Right renal cortex interstitium (tissue), 3 donors: ENCODE results near the gene ERP27. TPM values are rescaled to one million over a fixed set of nuclear protein-coding genes. Genes with fewer than 3 reads are reported as not detected.
A peak's percentile ranks its signal among the peaks of the same experiment; 100 is the strongest.

Source experiments
- DNase-seq, 3 donors: peaks; one replicate each; pipeline ENCODE4 v3.0.0-alpha.2; 2013; ENCODE audit warnings: low read depth in 3 of 3, low spot score in 2 of 3
- polyA plus RNA-seq, 3 donors: library from polyadenylated mRNA; unstranded; fragments of 120-200 nt; gene quantifications; one replicate each; pipeline ENCODE4 v1.2.1, GENCODE V29; 2013; ENCODE audit not compliant: insufficient read length in 3 of 3

ERP27 gene
- polyA plus RNA-seq, 3 donors = 21.8 to 40.5 (median 37.2) TPM

DNA sequence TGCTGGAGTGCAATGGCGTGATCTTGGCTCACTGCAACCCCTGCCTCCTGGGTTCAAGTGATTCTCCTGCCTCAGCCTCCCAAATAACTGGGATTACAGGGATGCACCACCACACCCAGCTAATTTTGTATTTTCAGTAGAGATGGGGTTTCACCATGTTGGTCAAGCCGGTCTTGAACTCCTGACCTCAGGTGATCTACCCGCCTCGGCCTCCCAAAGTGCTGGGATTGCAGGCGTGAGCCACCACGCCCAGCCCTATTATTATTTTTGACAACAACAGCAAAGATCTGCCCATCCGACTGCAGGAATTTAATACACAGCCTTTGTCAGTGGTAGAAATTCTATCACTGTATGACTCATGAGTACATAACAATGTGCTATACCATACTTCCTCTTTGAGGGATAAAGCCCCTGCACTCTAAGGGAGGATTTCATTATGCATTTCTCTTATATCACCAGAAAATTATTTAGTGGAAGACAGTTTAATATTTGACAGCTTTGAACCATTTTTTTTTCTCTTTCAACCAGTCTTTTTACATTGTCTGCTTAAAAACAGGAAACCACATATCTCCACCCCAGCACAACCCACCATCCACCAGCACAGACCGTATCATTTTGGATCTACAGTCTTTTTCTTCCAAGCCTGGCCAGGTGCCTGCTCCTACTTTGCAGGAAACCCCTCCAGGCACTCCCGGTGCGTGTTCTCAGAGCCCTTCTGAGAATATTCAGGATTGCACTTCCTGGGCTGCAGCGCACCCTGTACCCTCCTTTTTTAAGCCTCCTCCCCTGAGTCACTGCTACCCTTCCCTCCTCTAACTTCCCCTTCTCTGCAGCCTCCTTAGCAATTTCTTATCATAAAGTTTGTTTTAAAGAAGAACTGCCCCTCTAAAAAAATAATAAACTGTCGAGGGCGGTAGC is 22.5 kb upstream of the ERP27 start:
- DNase-seq = no peak

GRCh38 chr12:14959916-14960496 is 21.7 kb upstream of the ERP27 start:
- no peak for DNase-seq

DNA sequence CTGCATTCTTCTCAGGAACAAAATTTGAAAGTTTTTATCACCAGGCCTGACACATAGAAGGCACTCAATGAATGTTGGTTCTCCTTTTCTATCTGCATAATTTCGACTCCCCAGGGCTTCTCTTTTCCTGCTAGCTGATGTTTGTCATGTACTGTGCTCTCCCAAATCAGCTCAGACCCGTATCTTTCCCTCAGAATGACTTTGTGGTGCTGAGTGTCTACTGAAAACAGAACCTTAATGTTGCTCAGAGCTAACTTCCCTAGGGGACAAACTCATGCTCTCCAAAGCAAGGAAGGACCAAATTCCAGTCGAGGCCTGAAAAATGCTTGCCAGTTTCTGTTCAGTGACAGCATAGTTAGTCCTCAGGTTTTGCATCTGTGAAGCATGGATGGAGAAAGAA is 21.1 kb upstream of the ERP27 start:
- no peak for DNase-seq

DNA sequence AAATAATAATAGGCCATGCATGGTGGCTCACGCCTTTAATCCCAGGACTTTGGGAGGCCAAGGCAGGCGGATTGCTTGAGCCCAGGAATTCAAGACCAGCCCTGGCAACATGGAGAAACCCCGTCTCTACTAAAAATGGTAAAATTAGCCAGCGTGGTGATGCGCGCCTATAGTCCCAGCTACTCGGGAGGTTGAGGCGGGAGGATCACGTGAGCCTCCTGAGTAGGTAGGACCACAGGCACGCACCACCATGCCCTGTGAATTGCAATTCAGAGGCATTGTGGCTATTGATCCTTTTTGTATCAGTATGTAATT is 20.7 kb upstream of the ERP27 start:
- DNase-seq = no peak

DNA sequence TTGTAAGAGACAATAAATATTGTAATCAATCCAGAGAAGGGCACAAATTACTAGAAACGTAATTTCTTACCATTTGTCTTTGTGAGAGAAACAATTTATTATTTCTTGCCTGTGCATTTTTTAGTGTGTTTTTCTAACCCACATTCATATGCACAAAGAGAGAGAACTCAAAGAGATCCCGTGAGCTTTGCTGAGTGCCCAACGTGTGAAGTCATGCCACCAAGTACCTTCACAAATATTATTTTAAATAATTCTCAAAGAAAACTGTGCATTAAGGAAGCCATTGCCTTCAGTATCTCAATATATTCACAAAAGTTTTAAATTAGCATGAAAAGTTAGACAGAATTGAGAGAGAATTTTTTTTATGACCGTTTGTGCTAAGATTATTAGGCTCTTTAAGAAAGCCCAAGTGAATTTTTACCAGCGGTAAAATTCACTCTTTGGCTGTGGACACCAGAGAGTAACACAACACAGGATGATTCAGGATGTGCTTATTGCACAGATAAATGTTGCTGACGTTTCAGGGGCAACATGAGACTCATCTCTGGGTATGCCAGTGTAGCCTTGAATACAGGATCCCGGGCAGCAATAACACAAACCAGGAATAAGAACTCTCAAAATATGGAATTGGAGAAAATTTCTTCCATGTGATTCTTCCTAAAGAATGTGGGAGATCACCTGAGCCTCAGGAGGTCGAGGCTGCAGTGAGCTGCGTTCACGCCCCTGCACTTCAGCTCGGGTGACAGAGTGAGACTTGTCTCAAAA is 20.2 kb upstream of the ERP27 start:
- DNase-seq = no peak

DNA sequence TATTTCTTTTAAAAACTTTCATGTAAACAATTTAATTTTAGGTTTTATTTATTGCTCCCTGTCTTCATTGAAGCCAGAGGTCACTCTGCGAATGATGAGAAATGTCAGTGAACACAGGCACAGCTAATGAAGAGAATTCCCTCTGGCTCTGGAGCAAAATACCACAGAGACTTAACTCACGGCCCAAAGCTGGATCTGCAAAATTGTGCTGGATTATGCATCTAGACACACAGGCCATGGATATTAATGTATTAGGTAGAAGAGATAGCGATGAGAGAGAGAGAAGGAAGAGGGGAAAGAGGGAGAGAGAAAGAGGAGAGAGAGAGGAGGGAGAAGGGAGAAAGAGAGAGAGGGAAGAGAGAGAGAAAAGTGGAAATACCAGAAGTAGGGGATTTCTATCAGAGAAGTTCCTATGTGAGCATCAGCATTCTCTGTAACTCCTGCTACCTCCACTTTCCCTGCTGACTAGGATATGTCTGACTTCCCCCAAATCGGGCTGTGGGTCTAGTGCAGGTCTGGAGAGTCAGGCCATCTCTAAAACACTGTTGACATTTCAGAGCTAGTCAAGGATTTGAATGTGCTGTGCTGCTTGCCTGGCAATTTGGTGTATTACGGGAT is 19.3 kb upstream of the ERP27 start:
- DNase-seq = no peak

DNA sequence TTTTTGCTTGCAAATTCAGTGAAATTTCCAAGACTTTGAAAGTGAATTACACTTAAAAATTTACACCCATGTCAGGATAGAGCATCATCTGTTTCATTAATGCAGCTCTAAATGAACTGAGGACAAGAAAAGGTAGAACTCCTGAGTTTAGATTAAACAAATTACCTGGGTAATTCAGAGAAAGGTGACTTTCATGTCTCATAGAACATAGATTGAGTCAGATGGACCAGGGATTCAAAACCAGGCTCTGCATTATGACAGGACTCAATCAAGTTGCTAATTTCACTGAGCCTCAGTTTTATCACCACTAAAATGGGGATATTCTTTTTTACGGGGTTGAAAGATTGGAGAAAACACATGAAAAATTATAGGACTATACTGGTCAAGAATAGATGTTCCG is 18.6 kb upstream of the ERP27 start:
- no peak for DNase-seq

- DNase-seq = no peak
These were observed 17.9 kb upstream of the ERP27 start for GRCh38 chr12:14956024-14956891.

- no peak for DNase-seq
These were observed 15.9 kb upstream of the ERP27 start for GRCh38 chr12:14954269-14954668.

DNA sequence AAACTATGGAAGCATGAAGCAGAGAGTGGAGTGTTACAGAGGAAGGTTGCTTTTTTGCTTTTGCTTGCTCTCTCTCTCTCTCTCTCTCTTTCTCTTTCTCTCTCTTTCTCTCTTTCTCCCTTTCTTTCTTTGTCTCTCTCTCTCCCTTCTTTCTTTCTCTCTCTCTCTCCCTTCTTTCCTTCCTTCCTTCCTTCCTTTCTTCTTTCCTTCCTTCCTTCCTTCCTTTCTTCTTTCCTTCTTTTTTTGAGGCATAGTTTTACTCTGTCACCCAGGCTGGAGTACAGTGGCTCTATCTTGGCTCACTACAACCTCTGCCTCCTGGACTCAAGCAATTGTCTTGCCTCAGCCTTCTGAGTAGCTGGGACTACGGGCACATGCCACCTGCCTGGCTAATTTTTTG is 15.4 kb upstream of the ERP27 start:
- DNase-seq = no peak

DNA sequence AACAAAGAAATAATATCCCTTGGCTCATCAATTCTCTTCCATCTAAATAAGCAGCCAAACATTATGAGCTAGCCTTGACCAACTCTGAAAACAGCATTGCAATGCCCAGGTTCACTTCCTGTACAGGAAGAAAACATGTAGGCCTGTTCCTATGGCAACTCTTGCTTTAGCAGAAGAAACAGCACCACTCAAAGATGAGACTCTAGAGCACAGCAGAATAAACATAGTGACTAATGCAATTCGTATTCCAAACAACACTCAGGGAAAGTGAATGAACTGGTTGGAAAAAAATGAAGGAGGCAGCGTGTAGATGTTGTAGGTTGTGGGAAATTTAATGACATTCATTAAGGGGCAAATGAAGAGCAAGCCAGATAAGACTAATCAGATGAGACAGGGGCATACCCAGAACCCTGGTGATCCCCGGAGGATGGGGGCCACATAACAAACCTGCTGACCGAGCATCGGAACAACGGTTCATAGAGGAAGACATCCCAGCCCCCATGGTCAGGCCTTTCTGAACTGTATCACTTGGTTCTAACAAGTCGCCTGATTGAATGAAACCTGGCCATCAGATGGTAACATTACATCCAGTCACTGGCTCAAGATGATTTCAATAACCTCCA is 14.1 kb upstream of the ERP27 start:
- no peak for DNase-seq

- DNase-seq = no peak
These were observed 13.5 kb upstream of the ERP27 start for GRCh38 chr12:14951851-14952250.

- DNase-seq = no peak
These were observed 12.8 kb upstream of the ERP27 start for GRCh38 chr12:14950982-14951746.

GRCh38 chr12:14950421-14950820 is 12.1 kb upstream of the ERP27 start:
- no peak for DNase-seq

- no peak for DNase-seq
These were observed 11.3 kb upstream of the ERP27 start for GRCh38 chr12:14949631-14950030.

DNA sequence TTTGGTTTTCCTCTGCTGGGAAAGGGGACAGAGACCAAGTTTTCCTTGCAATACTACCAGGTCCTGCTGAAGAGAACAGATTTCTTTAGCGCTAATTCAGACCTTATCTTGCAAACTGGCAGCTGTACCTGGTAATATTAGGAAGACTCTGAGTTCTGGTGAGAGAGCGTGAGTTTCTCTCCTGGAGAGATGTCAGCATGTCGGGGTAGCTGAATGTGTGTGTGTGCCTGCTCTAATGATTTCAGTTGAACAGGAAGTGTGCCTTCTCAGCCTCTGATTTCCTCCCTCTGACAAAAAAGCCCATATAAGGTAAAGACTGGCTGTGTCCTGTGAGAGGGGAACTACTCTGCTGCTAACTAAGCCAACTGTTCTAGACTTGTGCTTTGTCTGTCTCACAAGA is 10.3 kb upstream of the ERP27 start:
- peak; percentile 60 to 72 (median 64) for DNase-seq

GRCh38 chr12:14946861-14947260 is 8.5 kb upstream of the ERP27 start:
- DNase-seq = no peak

DNA sequence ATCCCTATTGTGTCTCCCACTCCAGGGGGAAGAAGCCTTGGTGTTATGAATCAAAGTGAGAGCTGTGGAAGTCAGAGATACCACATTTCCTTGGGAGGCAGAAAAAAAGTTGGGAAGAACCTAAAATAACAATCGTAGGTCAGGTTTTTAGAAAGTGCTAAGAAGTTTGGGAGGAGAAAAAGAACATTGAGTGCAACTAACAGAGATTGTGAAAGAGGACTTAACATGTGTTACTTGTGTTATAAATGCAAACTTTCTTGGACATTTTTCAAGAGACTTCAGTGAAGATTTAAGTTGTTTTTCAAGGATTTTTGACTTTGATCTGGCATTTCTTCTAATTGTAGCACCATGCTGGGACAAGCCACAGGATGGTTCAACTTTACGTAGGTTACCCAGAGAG is 7.8 kb upstream of the ERP27 start:
- no peak for DNase-seq
